Stimulated activated CD4-positive, alpha-beta T cell treated with anti-CD3 and anti-CD28 coated beads, TNF-alpha, amount 100 ng/mL, for 24 hours (primary cell): Measurements from ENCODE around the gene SPOCK3.
A peak's percentile ranks its signal among the peaks of the same experiment; 100 is the strongest.
"Not testable (repeated sequence)": the region's sequence is repeated elsewhere in the genome, so short reads cannot be mapped to it uniquely, and the experiment has no call there.

Source experiments
- DNase-seq, 3 experiments: peaks; one replicate each; pipeline ENCODE4 v3.0.0-alpha.2; 2020; ENCODE audit warnings: low read depth in 3 of 3

Gene SPOCK3

DNA sequence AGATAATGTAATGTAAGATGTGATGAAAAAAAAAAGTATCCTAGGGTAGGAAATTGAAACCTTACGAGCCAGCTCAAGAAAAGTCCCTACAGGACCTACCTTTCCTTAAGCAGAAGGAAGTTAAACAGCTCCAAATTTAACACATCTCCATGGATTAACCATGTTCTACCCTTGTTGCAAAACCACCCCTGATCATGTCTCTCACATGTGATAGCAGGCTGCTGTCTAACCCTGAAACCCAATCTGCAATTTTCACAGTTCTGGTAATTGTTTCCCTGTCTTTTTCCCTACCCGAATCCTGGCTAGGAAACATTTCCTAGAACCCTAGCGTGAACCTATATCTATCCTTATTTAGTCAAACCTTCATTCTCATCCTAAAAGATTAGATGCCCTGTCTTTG is 198.9 kb downstream of the SPOCK3 start:
- no peak for DNase-seq

DNA sequence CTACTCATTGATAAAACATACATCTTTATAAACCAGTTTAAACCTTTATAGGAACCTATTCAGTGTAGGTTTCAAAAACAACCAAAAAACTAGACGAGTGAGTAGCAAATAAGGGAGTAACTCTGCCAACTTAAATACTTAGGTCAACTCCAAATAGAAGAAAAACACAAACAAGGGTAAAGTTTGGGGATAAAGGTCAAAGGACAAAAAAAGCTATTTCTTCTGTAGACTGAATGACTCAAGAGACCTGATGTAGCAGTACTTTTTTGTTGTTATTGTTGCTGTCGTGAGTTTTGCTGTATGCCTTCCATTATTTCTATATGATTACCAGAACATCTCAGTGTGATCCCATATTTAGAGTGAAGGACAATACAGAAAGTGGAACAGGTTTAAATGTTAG is 199.3 kb downstream of the SPOCK3 start:
- no peak for DNase-seq

DNA sequence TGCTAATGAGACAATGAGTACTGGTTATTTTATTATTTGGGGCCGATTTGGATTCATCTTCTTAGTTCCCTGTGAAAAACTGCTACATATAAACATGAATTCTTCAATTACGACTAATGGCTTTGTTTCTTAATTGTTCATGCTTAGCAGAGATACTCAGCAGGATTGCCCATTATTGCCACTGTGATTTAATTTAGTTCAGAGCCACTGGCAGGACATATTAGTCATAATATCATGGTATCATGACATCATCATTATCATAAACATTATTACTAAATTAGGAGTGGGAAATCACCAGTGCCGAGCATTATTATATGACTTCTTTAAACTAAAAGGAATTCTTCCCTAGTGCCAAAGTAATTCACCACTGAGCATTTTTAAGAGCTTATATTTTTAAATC is 201.4 kb downstream of the SPOCK3 start:
- DNase-seq = no peak

DNA sequence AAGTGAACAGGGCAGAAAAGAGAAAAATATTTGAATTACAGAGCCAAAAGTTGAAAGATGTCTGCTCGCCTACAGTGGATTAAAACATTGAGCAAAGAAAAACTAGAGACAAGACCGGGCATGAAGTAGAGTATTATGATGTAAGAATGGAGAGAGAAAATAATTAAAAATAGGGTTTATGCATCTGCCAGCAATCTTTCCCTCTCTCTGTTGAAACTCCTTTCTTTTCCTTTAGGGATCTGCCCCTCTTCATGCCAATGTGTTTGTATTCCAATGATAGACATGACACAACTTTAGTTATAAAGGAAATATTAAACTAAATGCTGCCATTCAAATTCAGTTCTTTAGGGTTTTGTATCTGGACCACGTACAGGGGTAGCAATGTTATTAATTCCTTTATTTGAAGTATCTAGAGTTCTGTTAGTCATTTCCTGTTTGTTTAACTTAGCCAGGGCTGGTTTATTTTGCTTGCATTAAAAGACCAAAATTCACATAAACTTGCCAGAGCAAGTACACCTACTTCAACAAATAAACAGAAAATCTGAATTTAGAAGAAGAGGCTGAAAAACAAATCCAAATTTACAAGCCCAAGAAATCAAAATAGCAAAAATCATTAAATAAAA is 202.6 kb downstream of the SPOCK3 start:
- DNase-seq = no peak

DNA sequence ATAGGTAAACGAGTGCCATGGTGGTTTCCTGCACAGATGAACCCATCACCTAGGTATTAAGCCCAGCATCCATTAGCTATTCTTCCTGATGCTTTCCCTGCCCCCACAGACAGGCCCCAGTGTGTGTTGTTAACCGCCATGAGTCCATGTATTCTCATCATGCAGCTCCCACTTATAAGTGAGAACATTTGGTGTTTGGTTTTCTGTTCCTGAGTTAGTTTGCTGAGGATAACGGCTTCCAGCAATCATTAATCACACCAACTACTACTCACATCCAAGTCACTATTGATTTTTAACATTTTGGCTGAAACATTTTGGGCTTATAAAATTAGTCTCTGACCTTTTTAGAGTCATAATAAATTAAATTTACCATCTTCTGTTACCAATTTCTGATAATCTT is 205.3 kb downstream of the SPOCK3 start:
- DNase-seq = no peak

DNA sequence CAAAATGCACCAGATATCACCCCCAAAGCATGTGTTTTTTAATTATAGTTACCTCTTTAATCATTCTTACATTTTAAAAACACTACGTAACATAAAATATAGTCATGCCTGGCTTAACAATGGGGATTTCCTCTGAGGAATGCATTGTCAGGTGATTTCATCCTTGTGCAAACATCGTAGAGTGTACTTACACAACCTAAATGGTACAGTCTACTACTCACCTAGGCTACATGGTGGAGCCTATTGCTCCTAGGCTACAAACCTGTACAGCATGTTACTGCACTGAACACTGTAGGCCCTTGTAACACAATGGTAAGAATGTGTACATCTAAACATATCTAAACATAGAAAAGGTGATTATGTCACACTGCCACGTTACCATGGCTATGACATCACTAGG is 208.6 kb downstream of the SPOCK3 start:
- DNase-seq = no peak

DNA sequence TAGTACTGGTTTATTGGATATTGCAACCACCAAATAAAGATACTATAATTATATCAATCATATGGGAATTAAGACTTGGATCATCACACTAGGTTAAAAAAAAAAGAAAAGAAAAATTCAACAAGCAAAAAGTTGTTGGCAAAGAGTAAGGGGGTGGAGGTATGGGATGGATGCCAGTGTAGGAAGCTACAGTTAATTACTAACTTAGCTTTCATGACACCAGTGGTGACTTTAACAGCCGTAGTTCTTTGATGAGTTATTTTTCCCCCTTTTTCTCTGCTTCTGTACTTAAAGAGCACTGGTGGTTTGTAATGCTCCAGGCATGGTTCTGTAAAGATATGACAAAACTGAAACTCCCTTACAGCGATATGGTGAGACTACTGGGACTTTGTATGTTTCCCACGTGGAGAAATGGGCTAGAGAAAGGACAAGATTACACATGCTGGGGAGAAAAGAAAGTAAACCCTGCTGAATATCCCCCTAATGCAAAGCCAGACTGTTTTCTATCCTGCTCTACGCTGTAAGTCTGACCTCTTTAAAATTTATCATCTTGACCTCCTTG is 210.8 kb downstream of the SPOCK3 start:
- no peak for DNase-seq

DNA sequence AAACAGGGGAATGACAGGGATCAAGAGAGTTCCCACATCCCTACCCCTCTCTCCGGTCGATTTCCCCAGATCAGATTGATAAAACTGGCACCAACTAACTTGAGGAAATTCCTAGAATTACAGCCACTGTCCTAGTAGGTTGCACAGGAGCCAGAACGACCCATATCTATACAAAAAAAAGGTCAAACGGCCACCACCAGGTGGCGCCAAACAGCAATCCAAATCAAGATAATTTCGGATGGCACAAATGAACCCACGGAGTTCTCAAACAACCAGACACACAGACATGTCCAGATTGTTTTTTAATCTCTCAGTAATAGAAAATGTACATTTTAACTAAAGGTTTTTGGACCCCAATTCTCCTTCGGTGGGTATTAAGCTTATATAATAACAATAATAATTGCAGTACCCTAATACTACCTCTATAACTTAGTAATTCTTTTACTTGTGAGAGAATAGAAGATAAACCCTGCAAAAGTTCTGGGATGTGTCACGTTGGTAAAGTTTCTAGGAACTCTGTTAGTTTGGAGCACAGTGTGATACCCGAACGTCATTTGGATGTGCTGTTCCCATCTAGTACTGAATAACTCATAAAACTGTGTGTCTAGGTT is 212.6 kb downstream of the SPOCK3 start:
- DNase-seq = peak; percentile 11 to 51 (median 24)

DNA sequence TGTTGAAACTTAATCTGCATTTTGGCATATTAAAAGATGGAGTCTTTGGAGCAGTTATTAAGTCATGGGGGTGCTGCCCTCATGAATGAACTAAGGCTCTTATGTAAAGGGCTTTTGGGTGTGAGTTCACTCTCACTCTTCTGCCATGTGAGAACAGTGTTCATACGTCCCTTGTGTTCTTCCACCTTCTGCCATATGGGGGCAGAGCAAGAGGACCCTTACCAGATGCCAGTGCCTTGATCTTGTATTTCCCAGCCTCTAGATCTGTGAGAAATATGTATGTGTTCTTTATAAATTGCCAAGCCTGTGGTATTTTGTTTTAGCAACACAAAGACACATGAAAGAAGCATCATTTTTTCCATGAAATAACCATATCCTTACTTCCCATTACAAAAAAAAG is 213.9 kb downstream of the SPOCK3 start:
- no peak for DNase-seq

DNA sequence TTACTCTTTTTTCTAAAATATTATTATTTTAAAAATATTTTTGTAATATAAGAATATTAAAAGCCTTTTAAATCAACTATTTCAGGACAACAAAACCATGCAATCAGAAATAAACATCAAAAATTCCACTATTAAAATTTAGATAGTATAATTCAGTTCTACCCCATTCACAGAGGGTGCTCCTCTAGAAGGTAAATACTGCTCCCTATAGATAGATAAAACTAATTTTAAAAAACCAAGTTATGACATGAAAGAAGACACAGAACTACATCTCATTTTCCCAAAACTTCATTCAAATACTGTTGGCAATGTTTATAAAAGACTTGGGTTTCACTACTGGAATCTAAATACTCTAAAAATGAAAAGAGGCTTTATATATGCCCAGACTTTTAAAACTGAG is 219.3 kb downstream of the SPOCK3 start:
- DNase-seq = no peak

DNA sequence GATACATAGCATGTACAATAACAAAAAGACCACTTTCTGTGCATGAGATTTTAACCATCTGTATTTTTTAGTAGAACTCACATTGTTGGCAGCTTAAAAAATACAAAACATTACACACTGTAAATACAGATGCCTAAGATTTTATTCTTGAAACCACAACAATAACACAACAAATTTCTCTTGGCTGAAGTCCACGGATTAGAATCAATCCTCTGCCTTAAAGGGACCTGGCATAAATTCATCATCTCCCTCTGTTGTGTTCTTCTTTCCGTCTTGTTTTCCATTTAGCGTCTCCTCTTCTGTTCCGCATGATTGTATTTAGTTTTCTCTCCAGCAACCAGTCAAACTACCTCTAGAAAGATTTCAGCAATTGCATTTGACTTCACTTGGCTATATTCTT is 231.0 kb downstream of the SPOCK3 start:
- DNase-seq = no peak

DNA sequence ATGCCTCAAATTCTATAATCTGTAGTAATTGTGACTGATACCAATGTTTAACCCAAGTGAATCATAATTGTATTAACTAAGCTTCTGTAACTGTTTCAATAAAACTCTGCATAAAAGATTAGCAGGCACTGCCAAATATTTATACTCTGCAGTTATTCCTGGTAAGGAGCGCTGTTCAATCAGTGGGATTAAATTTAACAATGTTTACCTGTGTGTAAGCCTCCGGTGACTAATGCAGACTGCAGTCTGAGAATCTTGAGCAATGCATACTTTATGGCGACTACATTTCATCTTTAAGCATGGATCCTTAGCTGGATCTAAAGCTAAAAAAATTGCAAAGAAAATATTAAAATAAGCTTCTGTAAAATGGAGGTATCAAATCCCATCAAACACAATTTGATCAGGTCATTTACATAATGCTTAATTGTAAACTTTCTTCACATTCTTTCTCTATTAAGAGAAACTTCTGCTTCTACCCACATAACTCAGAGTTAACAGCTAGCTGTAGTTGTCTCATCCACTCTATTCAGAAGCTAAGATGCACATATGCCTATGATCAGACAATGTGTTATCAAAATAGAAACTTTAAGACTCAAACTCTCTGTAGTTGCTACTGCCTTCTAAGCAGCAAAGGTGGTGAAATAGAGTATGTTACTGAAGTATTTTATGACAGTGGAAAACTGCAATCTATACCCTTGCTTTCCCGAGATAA is 234.0 kb downstream of the SPOCK3 start:
- no peak for DNase-seq

DNA sequence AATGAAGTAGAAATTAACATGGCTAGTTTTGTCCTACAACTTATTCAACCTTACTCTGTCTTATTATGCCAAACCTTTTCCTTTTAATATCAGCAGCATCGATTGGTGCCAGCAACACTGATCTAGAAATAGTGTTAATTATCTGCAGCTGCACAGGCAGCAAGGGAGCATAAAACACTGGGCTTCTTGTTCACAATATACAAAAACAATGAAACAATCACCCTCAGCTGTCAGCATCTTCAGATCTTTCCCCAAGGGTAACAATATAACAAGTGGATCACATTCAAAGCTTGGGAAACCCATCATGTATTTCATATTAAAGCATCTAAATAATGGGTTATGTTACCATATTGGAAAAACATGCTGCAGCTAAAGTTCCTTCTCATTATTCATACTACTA is 238.1 kb downstream of the SPOCK3 start:
- no peak for DNase-seq

DNA sequence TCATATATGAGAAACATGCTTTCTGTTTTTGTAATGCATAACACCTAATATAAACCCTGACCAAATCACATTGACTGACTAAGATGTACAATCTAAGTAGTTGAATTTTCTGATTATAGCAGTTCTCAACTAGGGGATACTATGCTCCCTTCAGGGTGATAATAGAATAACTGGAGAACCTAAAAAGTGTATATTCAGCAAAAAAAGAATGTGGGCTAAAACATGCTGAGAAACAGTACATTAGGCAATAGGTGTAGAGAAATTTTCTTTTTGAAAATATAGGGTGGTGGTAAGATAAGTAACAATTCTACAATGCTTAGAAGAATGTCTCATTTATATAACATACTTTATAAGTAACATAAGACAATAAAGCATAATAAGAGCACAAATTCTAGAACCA is 239.6 kb downstream of the SPOCK3 start:
- no peak for DNase-seq

DNA sequence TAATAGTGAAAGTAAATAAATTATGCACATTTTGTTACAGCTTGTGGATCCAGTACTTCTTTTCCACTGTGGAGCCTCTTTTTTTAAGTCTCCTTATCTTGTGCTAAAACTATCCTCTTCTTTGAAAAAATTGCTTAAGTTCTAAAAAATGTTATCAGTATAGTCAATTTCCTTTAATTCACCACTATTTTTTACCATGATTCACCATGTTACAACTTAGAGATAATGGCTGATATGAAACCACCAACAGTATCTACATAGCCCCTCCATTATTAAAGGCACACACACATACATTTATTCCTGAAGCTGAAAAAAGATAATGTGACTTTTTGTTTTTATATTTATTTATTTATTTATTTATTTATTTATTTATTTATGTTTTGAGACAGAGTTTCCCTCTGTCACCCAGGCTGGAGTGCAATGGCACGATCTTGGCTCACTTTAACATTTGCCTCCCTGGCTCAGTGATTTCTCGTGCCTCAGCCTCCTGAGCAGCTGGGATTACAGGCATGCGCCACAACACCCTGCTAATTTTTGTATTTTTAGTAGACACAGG is 243.2 kb downstream of the SPOCK3 start:
- DNase-seq = no peak

DNA sequence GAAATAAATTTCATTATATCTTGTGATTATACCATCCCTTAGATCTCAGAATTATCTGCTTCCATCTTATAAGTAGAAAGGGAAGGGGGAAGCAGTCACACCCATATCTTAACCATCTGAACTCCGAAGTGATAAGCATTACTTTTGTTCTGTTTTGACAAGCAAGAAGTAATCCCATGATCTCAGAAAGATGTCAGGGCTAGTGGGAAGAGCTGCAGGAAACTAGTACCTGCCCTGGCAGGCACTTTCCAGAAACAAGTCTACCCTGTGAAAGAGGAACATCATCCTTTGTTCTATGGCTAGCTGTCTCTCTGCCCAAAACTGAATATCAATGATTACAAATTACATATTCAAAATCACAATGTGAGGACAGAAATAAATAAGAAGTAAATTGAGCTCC is 244.4 kb downstream of the SPOCK3 start:
- no peak for DNase-seq

DNA sequence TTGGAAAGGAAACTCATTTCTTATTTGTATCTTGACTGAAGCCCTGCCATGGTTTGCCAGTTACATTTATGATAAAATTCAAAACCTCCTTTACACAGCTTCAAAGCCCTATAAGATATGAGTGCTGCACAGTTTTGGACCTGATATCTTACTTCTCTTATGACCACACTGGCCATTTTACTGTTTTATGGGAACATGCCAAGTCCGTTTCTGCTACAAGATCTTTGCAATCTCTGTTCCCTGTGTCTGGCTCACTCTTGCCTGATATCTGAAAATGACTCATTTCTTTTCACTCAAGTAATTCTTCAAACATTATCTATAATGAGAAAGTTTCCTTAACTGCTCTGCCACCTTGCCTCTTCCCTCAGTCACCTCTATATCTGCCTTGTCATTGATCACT is 247.3 kb downstream of the SPOCK3 start:
- DNase-seq = no peak

DNA sequence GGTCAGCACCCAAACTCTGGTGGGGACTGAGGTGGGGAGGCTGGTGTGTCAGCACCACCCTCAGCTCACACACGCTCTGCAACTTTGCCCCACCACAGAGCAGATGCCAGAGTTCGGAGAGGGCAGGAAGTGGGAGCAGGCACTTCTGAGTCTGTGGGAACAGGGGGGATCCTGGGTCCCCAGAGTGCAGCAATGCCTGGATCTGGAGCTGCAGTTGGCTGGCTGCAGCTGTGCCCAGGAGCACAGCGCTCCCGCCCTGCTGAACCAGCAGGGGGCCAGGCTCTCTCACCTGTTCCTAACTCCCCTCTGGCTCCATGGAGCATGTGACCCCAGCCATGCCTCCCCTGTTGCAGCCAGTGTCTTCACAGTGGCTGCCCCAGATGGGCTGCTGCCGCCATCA is 252.4 kb downstream of the SPOCK3 start:
- no peak for DNase-seq

DNA sequence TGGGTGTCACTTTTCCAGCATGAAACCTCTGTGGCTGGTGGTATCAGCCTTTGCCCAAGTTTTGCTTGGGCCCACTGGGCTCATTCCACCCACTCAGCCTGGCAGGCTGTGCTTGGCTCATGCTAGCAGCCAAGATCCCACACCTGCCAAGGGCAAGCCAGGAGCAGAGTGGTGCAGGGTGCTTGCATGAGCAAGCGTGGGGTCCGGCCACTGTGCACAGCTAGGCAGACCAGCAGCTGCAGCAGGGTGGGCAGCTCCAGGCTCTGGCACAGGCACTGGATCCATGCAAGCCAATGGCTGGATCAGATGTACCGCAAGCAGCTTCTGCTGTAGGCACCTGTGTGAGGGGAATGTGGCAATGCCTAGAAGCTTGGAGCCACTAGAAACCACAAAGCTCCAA is 253.9 kb downstream of the SPOCK3 start:
- no peak for DNase-seq

DNA sequence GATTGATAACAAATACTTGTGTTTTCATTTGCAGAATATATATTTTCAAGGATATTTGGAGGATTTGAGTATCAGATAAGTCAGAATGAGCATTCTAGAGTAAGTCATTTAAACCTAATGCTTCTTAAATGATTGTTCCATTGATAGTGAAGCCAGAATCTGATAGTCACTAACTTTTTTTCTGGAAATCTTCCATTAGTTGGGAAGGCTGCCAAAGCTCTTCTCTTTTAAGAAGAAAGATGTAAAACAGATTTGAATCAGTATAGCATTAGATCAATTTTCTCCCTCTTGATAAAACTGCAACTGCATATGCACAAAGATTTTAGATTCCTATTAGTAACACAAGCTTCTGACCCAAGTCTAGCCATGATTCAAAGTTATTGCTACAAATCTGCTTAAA is 256.7 kb downstream of the SPOCK3 start:
- no peak for DNase-seq

DNA sequence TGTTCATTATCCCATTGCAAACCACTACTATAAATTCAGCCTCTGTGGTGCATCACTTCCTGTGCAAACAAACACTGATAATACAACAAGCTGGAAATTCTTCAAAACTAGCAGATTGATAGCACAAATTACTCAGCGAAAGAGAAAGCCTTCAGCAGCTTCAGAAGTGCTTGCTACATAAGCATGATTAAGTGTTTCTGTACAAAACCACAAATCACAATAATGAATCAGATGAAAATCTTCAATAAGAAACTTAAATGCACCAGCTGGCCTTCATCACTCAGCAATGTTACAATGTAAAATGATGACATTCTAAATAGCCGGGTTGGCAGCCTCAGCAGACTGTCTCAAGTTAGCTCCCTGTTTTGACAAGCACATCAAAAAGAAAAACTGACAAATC is 262.2 kb downstream of the SPOCK3 start:
- DNase-seq = no peak

DNA sequence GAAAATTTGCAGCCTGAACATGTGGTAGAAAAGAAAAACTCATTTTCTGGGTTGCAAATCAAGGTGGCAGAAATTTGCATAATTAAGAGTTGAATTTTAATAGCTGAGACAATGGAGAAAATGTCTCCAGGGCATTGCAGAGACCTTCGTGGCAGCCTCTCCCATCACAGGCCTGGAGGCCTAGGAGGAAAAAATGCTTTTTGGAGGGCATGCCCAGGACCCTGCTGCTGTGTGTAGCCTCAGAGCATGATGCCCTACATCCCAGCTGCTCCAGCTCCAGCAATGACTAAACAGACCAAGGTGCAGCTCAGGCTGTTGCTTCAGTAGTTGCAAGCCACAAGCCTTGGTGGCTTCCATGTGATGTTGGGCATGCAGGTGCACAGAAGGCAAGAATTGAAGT is 266.1 kb downstream of the SPOCK3 start:
- not testable (repeated sequence) for DNase-seq

DNA sequence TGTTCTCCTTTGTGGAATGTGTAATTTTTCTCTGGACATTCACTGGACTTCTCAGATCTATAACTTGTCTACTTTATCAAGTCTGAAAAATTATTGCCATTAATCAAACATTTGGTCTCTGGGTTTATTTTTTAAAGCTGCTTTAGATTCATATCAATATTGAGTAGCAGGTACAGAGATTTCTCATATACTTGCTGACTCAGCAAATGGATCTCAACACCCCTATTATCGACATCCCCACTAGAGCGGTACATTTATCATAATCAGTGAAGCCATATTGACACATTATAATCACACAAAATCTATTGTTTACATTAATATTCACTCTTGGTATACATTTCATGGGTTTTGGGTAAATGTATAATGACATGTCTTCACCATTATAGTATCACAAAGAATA is 268.7 kb downstream of the SPOCK3 start:
- DNase-seq = no peak
